Measurements from ENCODE around the gene PCGF1. TPM values are rescaled to one million over a fixed set of nuclear protein-coding genes. Genes with fewer than 3 reads are reported as not detected.

The PCGF1 gene
- total and polyA plus RNA-seq, 2 of the 8 experiments (the other 6 are each of a cell fraction or from before 2014, with no cell fraction given), result 10.0 to 23.7 TPM

- Histone ChIP-seq H3K14ac (ENCODE audit: insufficient read length) (no peak overlapping the region), H2BK20ac (ENCODE audit: low read length) (no peak overlapping the region), H3K27me3 (replicated peaks in 1 of 4; ENCODE audit: control insufficient read depth in 3 of 4, extremely low read depth in 1 of 4, insufficient read depth in 3 of 4, low read length in 3 of 4) (no peaks in the 10 kb centered on the region; a peak in 1 of 7 replicates), H3K23ac (ENCODE audit: insufficient read length) (no peak overlapping the region), H3K56ac (replicated peaks; ENCODE audit: insufficient read length, low read depth, low read length) (no peak overlapping the region), H3K4me2 (ENCODE audit: insufficient read depth in 1 of 2, low read depth in 2 of 2, low read length in 2 of 2) (no peak overlapping the region), H3K79me1 (ENCODE audit: low read depth, low read length) (peaks cover 5% of the 10 kb centered on the region), H4K5ac (ENCODE audit: insufficient read length, low read depth, low read length) (no peak overlapping the region), H3K36me3 (ENCODE audit: control insufficient read depth in 2 of 4, insufficient read depth in 4 of 4, low read length in 3 of 4) (peaks cover 2 to 17% (median 10%) of the 10 kb centered on the region in 4 experiments; a peak in 7 of 8 replicates), H3K23me2 (ENCODE audit: low read depth, low read length) (peaks cover 9% of the 10 kb centered on the region; the same call in 1 of the 2 replicates), H2BK15ac (ENCODE audit: low read length) (no peak overlapping the region), H4K8ac (ENCODE audit: extremely low read depth, insufficient read depth, low read length) (no peak overlapping the region), H2BK120ac (replicated peaks; ENCODE audit: low read depth, low read length) (no peak overlapping the region), H3K4ac (replicated peaks; ENCODE audit: insufficient read length, low read depth, low read length) (no peak overlapping the region), H2BK5ac (ENCODE audit: low read depth, low read length) (no peak overlapping the region), H2BK12ac (ENCODE audit: low read depth, low read length) (no peak overlapping the region), H3K18ac (ENCODE audit: extremely low read depth, low read length) (no peak overlapping the region), H3K4me3 (ENCODE audit: extremely low read depth in 1 of 4, insufficient read depth in 2 of 4, low read depth in 3 of 4, low read length in 4 of 4) (no peak overlapping the region), H3K9ac (replicated peaks in 1 of 4; ENCODE audit: extremely low read depth in 1 of 4, low read depth in 3 of 4, low read length in 3 of 4) (no peak overlapping the region), H3K27ac (ENCODE audit: low read depth, low read length) (no peak overlapping the region), H3K79me2 (ENCODE audit: control insufficient read depth in 1 of 2, insufficient read depth in 2 of 2, low read length in 2 of 2) (peaks cover 0 to 9% of the 10 kb centered on the region in 2 experiments; a peak in 2 of 4 replicates), H3K4me1 (replicated peaks in 1 of 4; ENCODE audit: control insufficient read depth in 3 of 4, insufficient read depth in 4 of 4, low read length in 3 of 4) (peaks cover 4 to 9% (median 6%) of the 10 kb centered on the region in 4 experiments; a peak in 6 of 7 replicates), H4K20me1 (replicated peaks in 1 of 2; ENCODE audit: control insufficient read depth in 1 of 2, insufficient read depth in 2 of 2, low read length in 2 of 2) (peaks cover 6 to 8% of the 10 kb centered on the region in 2 experiments), H2AFZ (ENCODE audit: low read length) (no peak overlapping the region), H2AK5ac (ENCODE audit: low read depth, low read length) (no peak overlapping the region), H4K91ac (replicated peaks; ENCODE audit: insufficient read length, low read length) (no peak overlapping the region), H3K9me3 (ENCODE audit: insufficient read depth in 2 of 2, low read depth in 1 of 2, low read length in 1 of 2) (no peaks in the 10 kb centered on the region)
- no peak for TF ChIP-seq E2F6 (IDR thresholded peaks at IDR 0.05)
- TF ChIP-seq SIN3A (conservative IDR thresholded peaks at IDR 0.05 in 1 of 2, IDR thresholded peaks at IDR 0.05 in 1 of 2; ENCODE audit: low read depth in 1 of 2, low read length in 2 of 2), result no peak
- TF ChIP-seq CTCF (IDR thresholded peaks at IDR 0.05; ENCODE audit: control extremely low read depth in 1 of 3, insufficient read depth in 1 of 3, low read depth in 1 of 3, low read length in 3 of 3), result no peak
- TF ChIP-seq POLR2AphosphoS5 (IDR thresholded peaks at IDR 0.05; ENCODE audit: low read depth, low read length), result no peak
- TF ChIP-seq POLR2A (IDR thresholded peaks at IDR 0.05; ENCODE audit: control extremely low read depth in 1 of 2, low read depth in 2 of 2, low read length in 2 of 2), result peak in 1 of 2 experiments; percentile 47; a peak in 1 of 3 replicates
- TF ChIP-seq HDAC6 (IDR thresholded peaks at IDR 0.05; ENCODE audit: low read depth, low read length), result no peak
- TF ChIP-seq TBP (IDR thresholded peaks at IDR 0.05; ENCODE audit: low read depth, low read length), result no peak
- no peak for TF ChIP-seq KDM5A (IDR thresholded peaks at IDR 0.05; ENCODE audit: low read length)
- POLR2A ChIA-PET (ENCODE audit: partially characterized antibody), result interaction anchor here (1.3 to 5.9 kb wide), 3 partner anchors 11 to 93 kb away, joined by 3 to 73 read pairs (median 39); partner anchors contain the start of gene LBX2
- 82% methylated on average over 4 of the region's 4 CpGs; no CpG with 5 or more reads in 1 of the 2 experiments for WGBS, 2 experiments (ENCODE audit: extremely low coverage in 1 of 2, insufficient coverage in 1 of 2, insufficient read length in 1 of 2, insufficient replicate concordance in 2 of 2, low coverage in 1 of 2, low lambda C conversion rate in 2 of 2, missing lambda C conversion rate in 1 of 2)
- FAIRE-seq (no peak), DNase-seq (ENCODE audit: low read depth in 1 of 2, low spot score in 2 of 2) (no peak)
- CTCF ChIA-PET (ENCODE audit: partially characterized antibody), result interaction anchor here (1.0 to 7.0 kb wide), 7 partner anchors 9 to 54 kb away, joined by 3 to 53 read pairs (median 4); no protein-coding TSS in a partner anchor
Observed at GRCh38 chr2:74533464-74533863, 26.0 kb upstream of the PCGF1 start.
